Choroid plexus epithelial cell (primary cell): ENCODE data around the gene PRELID2.

Experiments
- DNase-seq: peaks from one replicate; pipeline ENCODE4 v3.0.0-alpha.2; 2010; ENCODE audit warnings: low read depth
- H3K4me3 ChIP-seq: 2 replicates; pipeline ENCODE4 v1.5.1; 2011; ENCODE audit warnings: low read depth, mild to moderate bottlenecking, control low read depth, low read length, moderate library complexity
- CTCF ChIP-seq: conservative IDR thresholded peaks from 2 replicates; pipeline ENCODE4 v1.5.1; 2011; ENCODE audit warnings: low read depth, mild to moderate bottlenecking, control low read depth, inconsistent platforms, low read length, moderate library complexity

Gene PRELID2

GRCh38 chr5:145760660-145761059 lies 74.5 kb downstream of the PRELID2 start:
- no peak for TF ChIP-seq CTCF
- DNase-seq: no peak
- no peak overlapping the region for H3K4me3 ChIP-seq

GRCh38 chr5:145752947-145753346 lies 82.2 kb downstream of the PRELID2 start:
- no peak for TF ChIP-seq CTCF
- H3K4me3 ChIP-seq: no peak overlapping the region
- DNase-seq: peak; percentile 58

GRCh38 chr5:145752534-145752933 lies 82.6 kb downstream of the PRELID2 start:
- no peak for TF ChIP-seq CTCF
- peak; percentile 3 for DNase-seq
- no peak overlapping the region for H3K4me3 ChIP-seq

GRCh38 chr5:145750199-145750598 lies 84.9 kb downstream of the PRELID2 start:
- no peak overlapping the region for H3K4me3 ChIP-seq
- no peak for TF ChIP-seq CTCF
- DNase-seq: peak; percentile 9

GRCh38 chr5:145743396-145744061 lies 91.6 kb downstream of the PRELID2 start:
- no peak overlapping the region for H3K4me3 ChIP-seq
- DNase-seq: no peak
- TF ChIP-seq CTCF: no peak

GRCh38 chr5:145739843-145740242 lies 95.3 kb downstream of the PRELID2 start:
- no peak for TF ChIP-seq CTCF

GRCh38 chr5:145738227-145738626 lies 96.9 kb downstream of the PRELID2 start:
- TF ChIP-seq CTCF: no peak
- DNase-seq: no peak
- no peak overlapping the region for H3K4me3 ChIP-seq

More at GRCh38 chr5:145739843-145740242, 95.3 kb downstream of the PRELID2 start:
- no peak overlapping the region for H3K4me3 ChIP-seq
- DNase-seq: no peak
